Hypothalamus (tissue), 51 donors: ENCODE data around the gene MRPL9.
"Not testable (repeated sequence)": the region's sequence is repeated elsewhere in the genome, so short reads cannot be mapped to it uniquely, and the experiment has no call there.

Experiments used
- DNase-seq, 51 donors: peaks; one replicate each; lab custom pipeline; 2025; lab: John Stamatoyannopoulos, UW

MRPL9 gene

DNA sequence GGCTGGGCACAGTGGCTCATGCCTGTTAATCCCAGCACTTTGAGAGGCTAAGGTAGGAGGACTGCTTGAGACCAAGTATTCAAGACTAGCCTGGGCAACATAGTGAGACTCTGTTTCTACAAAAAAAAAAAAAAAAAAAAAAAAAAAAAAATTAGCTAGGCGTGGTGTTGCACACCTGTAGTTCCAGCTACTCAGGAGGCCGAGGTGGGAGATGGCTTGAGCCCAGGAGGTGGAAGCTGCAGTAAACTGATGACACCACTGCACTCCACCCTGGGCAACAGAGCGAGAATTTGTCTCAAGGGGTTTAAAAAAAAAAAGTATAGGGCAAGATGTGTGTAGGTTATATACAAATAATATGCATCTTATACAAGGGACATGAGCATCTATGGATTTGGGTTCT, 24.4 kb upstream of the MRPL9 start:
- DNase-seq: no peak

DNA sequence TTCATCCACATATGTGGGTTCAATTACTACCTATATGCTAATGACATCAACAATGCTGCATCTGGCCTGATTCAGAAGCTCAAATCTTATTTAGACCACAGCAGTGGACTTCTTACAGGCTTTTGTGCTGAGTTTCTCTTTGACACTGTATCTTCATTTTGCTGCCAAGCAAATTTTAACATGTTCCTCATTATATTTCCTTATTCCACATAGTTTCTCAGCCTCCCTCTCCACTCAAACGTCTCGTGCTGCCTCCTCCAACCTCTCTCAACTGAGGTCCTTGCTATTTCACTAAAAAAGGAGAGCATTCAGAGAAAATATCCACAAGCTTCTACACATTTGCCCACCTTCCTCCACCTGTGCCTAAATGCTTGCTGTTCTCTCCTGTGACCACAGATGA, 20.5 kb upstream of the MRPL9 start:
- no peak for DNase-seq

DNA sequence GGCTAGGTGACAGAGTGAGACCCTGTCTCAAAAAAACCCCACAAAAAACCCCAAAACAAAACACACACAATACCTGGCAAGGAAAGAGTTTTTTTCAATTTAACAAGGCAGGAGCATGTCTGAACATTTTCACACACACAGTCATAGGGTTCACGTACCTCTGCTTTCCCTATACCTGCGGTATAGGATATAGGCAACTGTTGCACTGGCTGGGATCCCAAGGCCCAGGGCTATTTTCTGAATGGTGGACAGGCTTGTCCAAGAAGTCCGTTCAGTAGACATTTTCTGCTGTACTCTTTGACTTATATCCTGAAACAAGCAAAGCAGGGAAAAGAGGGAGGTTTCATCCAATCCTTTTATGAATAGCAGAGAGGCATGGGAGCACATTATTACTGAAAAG, 19.4 kb upstream of the MRPL9 start:
- DNase-seq: no peak

DNA sequence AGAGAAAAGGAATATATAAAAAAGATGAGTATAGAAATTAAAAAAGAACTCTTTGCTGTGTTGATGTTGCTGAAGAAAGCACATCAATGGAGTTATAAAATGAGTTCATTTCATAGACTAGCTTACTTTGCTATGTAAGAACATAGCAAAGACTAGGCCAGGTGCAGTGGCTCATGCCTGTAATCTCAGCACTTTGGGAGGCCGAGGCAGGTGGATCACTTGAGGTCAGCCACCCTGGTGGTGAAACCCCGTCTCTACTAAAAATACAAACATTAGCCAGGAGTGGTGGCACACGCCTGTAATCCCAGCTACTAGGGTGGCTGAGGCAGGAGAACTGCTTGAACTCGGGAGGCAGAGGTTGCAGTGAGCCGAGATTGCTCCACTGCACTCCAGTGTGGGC, 18.7 kb upstream of the MRPL9 start:
- not testable (repeated sequence) for DNase-seq

DNA sequence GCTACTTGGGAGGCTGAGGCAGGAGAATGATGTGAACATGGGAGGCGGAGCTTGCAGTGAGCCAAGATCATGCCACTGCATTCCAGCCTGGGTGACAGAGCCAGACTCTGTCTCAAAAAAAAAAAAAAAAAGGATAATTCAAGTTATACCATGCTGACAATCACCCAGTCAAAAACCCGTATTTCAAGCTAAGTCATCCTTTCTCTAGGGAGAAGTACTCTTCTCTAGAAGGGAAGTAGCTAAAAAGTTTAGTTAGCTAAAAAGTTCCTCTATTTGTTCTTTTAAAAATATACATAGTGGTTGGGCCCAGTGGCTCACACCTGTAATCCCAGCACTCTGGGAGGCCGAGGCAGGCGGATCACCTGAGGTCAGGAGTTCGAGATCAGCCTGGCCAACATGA, 17.4 kb upstream of the MRPL9 start:
- not testable (repeated sequence) for DNase-seq

DNA sequence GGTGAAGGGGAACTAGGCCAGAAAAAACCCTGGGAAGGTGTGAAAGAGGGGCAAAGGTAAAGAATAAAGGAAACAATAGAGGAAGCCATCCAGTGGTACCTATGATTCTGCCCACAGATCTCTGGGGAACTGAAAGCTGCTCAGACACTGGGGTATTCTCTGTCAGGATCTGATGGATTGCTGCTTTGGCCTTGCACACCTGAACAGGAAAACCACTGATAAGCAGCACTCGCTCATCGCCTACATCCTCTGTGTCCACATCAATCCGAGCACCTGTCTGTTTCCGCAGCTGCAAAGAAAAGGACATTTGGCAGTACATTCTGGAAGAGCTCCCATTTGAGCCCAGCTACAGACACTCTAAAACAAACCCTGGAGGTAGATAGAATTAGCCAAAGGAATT, 16.6 kb upstream of the MRPL9 start:
- DNase-seq: no peak

DNA sequence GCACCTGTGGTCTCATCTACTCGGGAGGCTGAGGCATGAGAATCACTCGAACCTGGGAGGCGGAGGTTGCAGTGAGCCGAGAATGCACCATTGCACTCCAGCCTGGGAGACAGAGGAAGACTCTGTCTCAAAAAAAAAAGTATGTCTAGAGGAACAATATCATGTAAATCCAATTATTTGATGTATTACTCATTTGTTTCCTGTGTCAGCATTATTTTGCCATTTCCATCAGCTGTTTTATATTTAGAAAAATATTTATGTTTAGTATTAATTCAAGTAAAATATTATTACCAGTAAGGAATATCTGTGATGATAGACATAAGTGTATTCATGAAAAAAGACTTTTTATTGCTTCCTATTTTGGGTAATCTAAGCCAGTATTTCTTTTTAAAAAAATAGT, 14.0 kb upstream of the MRPL9 start:
- no peak for DNase-seq

DNA sequence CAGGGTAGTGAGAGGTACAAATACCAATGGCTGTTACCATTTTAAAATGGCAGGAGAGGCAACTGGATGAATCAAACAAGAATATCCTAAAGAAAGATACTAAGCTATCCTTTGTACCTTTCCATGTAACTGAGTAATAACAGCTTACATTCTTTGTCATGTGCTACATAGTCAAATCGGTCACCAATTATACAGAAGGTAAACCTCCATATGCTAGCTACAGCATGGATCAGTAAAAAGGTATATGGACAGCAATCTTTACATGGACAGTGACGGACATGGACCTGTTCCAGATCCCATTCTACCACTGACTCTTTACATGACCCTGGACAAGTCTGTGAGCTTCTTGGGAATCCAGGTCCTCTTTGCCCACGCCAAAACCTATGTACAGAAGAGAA, 13.4 kb upstream of the MRPL9 start:
- no peak for DNase-seq

DNA sequence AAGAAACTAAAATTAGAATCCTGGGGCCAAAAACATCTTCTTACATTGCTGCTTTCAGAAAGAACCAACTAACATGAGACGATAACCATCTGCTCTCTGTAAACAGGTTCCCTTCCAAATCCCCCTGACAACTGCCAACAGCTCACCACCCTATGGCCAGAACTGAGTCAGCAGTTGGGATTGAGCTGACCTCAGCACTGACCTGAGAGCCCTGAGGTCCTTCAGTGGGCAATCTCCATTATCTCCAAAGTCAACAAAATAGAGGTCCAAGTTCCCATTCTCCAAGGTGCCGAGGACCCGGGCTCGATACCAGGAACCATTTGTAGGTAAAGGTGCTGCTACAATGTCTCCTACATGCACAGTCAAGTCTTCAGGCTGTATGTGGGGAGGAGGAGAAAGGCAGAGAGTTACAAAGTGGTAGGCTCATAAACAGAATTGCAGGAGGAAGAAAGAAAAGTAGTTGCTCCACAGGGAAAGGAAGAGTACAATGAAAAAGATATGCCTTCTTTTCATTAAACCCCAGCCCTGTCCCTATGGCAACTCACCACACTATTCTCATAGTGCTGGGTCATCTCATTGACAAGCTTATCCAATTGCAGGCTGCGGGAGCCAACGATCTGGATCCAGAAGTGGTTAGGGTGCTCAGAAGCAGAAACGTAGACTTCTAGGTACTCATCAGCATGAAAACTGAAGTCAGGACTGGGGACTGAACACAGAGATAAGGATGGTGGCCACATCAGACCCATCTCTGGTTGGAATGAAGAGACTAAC, 12.8 kb upstream of the MRPL9 start:
- DNase-seq: no peak

DNA sequence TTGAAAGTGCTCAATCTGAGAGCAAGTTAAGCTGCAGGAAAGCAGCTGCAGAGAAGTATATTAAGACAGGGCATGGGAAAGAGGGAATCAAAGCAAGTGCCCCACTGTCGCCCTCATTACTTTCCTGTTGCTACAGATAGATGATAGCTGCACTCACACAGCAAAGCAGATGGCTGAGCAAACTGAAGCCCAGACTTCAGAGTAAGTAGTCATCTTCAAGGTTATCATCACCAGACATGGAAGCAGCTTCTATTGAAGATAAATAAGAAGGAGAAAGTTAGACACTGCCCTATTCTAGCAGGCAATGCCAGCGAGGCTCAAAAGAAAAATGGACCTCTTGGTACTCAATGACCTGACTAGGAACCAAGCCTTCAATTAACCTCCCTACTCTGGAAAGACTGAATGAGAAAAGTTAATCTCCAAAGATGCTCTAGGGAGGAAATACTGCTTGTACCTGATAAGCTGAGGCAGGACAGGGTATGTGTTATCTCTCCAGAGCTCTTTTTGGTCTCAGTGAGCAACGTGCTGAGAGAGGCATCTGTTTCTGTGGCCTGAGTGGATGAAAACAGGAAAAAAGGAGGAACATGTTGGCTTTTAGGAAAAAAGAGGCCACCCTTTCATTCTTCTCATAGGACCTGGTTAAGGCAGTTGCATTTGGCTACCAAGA, 11.1 kb upstream of the MRPL9 start:
- no peak for DNase-seq

DNA sequence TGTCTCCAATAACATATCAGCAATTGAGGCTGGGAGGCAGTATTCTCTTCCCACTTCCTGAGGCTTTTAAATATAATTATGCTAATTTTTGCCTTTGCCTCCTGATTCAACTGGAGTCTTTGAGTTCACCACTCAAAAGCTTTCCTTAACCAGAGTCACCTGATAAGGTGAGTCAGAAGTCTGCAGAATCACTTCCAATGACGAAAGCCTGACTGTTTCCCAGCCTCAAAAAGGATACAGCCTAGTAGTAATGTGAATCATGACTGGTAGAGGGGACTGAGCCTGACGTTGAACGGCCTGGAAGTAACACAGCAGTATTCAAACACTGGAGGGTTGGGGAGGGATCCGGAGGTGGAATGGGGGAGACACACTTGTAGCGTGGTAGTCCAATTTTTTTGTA, 10.4 kb upstream of the MRPL9 start:
- DNase-seq: peak in 3 of 51 donors; percentile 10 to 56 (median 14)

DNA sequence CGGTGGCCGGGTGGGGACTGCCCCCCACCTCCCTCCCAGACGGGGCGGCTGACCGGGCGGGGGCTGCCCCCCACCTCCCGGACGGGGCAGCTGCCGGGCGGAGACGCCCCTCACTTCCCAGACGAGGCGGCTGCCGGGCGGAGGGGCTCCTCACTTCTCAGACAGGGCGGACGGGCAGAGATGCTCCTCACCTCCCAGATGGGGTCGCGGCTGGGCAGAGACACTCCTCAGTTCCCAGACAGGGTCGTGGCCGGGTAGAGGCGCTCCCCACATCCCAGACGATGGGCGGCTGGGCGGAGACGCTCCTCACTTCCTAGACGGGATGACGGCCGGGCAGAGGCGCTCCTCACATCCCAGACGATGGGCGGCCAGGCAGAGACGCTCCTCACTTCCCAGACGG, 6.0 kb upstream of the MRPL9 start:
- not testable (repeated sequence) for DNase-seq

DNA sequence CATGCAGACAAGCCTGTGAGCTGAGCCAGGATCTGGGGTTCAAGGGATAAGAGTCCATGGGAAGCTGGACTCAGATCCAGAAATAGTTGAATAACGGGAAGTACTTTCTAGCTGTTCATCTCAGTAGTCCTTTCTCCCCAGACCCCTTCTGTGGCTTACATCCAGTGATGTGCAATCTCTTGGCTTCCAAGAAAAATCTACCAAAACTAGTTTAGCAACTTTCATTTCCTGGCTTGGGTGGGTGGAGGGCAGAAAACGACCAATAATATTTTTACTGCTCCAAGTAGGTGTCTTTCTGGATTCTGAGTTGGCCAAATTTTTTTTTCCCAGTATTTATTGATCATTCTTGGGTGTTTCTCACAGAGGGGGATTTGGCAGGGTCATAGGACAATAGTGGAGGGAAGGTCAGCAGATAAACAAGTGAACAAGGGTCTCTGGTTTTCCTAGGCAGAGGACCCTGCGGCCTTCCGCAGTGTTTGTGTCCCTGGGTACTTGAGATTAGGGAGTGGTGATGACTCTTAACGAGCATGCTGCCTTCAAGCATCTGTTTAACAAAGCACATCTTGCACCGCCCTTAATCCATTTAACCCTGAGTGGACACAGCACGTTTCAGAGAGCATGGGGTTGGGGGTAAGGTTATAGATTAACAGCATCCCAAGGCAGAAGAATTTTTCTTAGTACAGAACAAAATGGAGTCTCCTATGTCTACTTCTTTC, 5.2 kb upstream of the MRPL9 start:
- not testable (repeated sequence) for DNase-seq

DNA sequence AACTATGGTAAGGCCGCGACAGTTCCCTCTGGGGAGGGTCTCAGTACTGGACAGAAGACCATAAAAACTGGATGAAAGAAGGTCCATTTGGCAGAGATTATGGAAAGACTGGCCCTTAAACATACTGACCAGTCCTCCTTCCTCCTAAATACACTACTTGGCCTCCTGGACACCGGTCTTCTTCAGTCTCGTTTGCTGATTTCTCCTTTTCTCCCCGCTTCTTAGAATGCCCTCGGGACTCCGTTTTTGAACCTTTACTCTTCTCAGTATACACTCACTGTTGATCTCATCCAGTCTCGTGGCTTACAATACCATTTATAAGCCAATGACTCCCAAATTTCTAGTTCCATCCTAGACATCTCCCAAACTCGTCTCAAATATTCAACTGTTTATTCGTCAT, 694 bp upstream of the MRPL9 start:
- DNase-seq: peak in 1 of 51 donors; percentile 47

DNA sequence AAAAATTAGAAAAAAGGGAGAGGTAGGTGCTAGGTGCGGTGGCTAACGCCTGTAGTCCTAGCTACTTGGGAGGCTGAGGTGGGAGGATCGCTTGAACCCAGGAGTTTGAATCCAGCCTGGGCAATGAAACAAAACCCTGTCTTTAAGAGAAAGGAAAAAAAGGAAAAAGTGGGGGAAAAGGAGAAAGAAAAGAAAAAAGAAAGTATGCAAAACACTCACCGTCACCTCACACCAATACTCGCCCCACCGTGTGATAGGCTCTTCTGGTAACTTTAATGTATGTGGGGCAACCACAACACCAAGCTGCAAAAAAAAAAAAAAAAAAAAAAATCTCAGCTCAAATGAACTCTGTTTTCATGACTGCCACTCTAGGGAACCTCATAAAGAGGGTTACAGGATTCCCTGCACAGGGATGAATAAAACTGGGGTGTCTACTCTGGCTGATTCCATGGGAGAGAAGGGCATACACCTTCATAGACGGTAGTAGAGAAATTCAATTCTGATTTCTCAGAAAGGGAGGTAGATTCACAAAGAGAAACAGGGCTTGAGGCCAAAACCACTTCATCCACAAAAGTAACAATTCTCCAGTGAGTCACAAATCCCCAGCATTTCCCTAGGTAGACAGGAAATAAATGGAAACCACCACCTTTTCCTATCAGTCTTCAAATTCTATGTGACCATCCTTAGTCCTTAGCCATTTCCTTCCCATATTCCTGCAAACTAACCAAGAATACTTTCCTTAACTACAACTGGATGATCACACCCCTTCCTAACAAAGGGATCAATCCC, 2.5 kb downstream of the MRPL9 start:
- DNase-seq: no peak

DNA sequence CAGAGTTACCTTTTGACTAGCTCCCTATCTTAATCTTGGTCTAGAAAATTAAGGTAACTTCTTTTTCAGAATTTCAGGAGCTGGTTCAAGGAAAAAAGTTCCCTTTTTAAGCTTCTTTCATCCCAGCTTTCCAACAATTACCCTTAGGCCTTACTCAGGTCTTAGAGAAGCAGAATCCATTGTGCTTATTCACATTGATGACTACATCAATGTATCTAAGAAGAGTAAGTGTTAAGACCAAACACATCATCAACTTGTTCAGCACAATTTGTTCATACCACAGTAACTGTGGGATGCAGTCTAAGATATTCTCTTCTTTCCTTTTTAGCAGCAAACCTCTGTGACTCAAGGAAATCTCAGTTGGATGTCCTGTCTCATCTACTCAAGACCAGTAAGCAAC, 4.1 kb downstream of the MRPL9 start:
- DNase-seq: no peak

DNA sequence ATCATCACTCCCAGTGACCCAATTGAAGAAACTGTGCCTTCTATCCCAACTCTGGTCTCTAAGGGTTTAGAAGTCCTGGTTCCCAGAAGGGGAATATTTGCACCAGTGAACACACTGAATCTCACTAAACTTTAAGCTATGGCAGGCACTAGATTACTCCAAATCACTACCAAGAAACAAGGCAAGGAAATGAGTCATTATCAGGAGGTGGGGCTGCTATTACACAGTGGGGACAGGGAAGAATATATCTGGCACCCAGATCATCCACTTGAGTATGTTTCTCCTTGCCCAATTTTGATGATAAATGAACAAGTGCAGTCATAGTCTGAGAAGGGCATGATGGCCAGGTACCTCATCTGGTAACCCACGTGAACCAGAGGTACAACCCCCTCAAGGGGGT, 7.0 kb downstream of the MRPL9 start:
- no peak for DNase-seq

DNA sequence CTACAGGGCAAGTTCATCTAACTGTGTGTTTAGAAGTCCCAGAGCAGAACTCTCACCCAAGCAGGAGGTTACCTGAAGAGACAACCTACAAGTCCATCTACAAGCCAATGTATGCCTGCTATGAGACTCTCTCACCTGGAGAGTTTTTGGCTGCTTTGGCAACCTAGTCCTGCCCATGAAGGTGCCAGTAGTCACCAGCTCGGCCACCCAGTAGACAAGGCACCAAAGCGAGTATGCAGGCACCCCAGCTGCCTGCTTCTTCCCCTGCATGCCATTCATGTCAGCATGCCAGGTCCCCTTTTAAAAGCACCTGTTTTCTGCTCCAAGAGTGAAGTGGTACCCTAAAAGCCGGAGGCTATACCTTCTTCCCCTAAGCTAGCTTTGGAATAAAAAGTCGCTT, 21.8 kb downstream of the MRPL9 start:
- DNase-seq: no peak

DNA sequence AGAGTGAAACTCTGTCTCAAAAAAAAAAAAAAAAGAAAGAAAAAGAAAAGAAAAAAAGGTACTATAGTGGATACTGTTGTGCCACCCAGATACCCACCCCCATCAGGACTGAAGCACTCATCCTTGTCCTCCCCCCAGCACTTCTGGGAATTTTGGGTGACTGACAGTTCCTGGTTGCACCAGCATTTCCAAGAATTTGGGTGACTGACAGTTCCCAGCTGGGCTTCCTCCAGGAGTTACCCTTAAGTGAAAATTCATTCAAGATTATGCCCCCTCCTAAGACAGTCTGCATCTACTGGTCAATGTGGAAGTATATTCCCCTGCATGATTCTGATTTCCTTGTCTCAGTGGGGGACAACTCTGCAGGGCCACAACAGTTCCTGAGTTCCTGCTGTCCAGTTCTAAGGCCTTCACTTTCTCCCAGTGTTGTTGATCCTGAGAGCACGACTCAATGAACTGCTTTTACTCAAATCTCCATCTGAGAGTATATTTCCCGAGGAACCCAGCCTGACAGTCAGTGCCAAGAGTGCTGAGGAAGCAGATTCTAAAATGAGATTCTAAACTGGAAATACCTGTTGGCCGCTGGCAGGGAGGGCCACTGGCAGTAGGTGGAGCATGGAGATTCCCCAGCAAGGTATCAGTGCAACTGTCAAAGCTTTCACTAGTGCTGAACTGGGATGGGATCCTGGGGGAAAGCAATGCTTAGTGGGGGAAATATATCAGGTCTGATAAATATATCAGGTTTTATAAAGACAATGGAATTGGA, 23.5 kb downstream of the MRPL9 start:
- no peak for DNase-seq

DNA sequence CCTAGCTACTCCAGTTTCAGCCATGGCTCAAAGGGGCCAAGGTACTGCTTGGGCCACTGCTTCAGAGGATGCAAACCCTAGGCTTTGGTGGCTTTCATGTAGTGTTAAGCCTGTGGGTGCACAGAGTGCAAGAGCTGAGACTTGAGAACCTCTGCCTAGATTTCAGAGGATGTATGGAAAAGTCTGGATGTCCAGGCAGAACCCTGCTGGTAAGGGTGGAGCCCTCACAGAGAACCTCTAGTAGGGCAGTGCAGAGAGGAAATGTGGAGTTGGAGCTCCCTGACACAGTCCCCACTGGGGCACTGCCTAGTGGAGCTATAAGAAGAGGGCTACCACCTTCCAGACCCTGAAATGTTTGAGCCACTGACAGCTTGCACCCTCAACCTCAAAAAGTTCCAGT, 25.8 kb downstream of the MRPL9 start:
- no peak for DNase-seq
